HepG2 (cell line): ENCODE results near the gene SPDYE6. TPM values are rescaled to one million over a fixed set of nuclear protein-coding genes. Genes with fewer than 3 reads are reported as not detected.

Experiments used
- AHDC1 ChIP-seq: sonication (generic); formaldehyde crosslinking; IDR thresholded peaks from 2 replicates; pipeline ENCODE4 v1.5.1; 2020; ENCODE audit warnings: mild to moderate bottlenecking, missing genetic modification reagents, borderline replicate concordance
- CCAR2 ChIP-seq: fragments of 200-400 bp; formaldehyde crosslinking; optimal IDR thresholded peaks from 2 replicates; pipeline ENCODE3; 2018; ENCODE audit warnings: low read depth, mild to moderate bottlenecking, low read length, moderate library complexity
- GABPB1 ChIP-seq: IDR thresholded peaks from 2 replicates; pipeline ENCODE4 v1.6.1; 2016; ENCODE audit warnings: mild to moderate bottlenecking, missing genetic modification reagents, moderate library complexity, missing compliant biosample characterization
- MAFK ChIP-seq, 2 experiments: IDR thresholded peaks in 1 of 2; conservative IDR thresholded peaks in 1 of 2; 2 replicates each; pipeline ENCODE4 v1.6.1; 2011; ENCODE audit warnings: improper control_type of control experiment in 2 of 2, low read length in 2 of 2
- MAZ ChIP-seq, 2 experiments: sonication (generic) in 1 of 2; formaldehyde crosslinking in 1 of 2; IDR thresholded peaks; 2 replicates each; pipeline versions ENCODE4 v1.5.0 to v1.6.1; 2012 to 2020; ENCODE audit warnings: low read depth in 2 of 2, mild to moderate bottlenecking in 2 of 2, borderline replicate concordance in 1 of 2, improper control_type of control experiment in 1 of 2, low read length in 1 of 2, missing genetic modification reagents in 1 of 2, moderate library complexity in 1 of 2
- MED13 ChIP-seq: sonication (generic); formaldehyde crosslinking; IDR thresholded peaks from 2 replicates; pipeline ENCODE4 v1.5.0; 2020; ENCODE audit warnings: missing genetic modification reagents
- MYNN ChIP-seq: sonication (generic); formaldehyde crosslinking; IDR thresholded peaks from 2 replicates; pipeline ENCODE4 v1.4.0; 2020; ENCODE audit warnings: mild to moderate bottlenecking, low read depth, missing genetic modification reagents
- NFATC3 ChIP-seq: sonication (generic); formaldehyde crosslinking; IDR thresholded peaks from 2 replicates; pipeline ENCODE4 v1.5.1; 2020; ENCODE audit warnings: mild to moderate bottlenecking, missing genetic modification reagents
- NFYB ChIP-seq: sonication (generic); formaldehyde crosslinking; IDR thresholded peaks from 2 replicates; pipeline ENCODE4 v1.4.0; 2020; ENCODE audit warnings: missing genetic modification reagents
- PAX8 ChIP-seq: sonication (generic); formaldehyde crosslinking; IDR thresholded peaks from 2 replicates; pipeline ENCODE4 v1.8.0; 2022; ENCODE audit warnings: mild to moderate bottlenecking, missing genetic modification reagents, borderline replicate concordance
- PRDM15 ChIP-seq: sonication (generic); formaldehyde crosslinking; IDR thresholded peaks from 2 replicates; pipeline ENCODE4 v1.4.0; 2020; ENCODE audit warnings: missing genetic modification reagents
- SCMH1 ChIP-seq: sonication (generic); formaldehyde crosslinking; IDR thresholded peaks from 2 replicates; pipeline ENCODE4 v1.9.0; 2021; ENCODE audit warnings: missing genetic modification reagents, mild to moderate bottlenecking, borderline replicate concordance
- TP53 ChIP-seq: sonication (generic); formaldehyde crosslinking; conservative IDR thresholded peaks from 2 replicates; pipeline ENCODE4 v1.4.0; 2020; ENCODE audit warnings: missing genetic modification reagents
- ZFP37 ChIP-seq: sonication (generic); formaldehyde crosslinking; IDR thresholded peaks from 2 replicates; pipeline ENCODE4 v1.4.0; 2020; ENCODE audit warnings: missing genetic modification reagents, borderline replicate concordance
- ZNF501 ChIP-seq: sonication (generic); formaldehyde crosslinking; IDR thresholded peaks from 2 replicates; pipeline ENCODE4 v1.5.1; 2020; ENCODE audit warnings: mild to moderate bottlenecking, moderate library complexity, missing genetic modification reagents
- ZSCAN31 ChIP-seq: sonication (generic); formaldehyde crosslinking; IDR thresholded peaks from 2 replicates; pipeline ENCODE4 v1.5.0; 2020; ENCODE audit warnings: low read depth, mild to moderate bottlenecking, missing genetic modification reagents
- polyA plus RNA-seq, 8 experiments: library from polyadenylated mRNA; depleted of rRNA in 3 of 8; stranded (reverse) in 7 of 8; unstranded in 1 of 8; fragments of >200 nt; fragmentation: Illumina TruSeq in 4 of 8; extraction: Trizol in 4 of 8; gene quantifications; 2 replicates each; pipeline versions ENCODE4 v1.2.1 to v1.2.3, GENCODE V29; 2011 to 2016; ENCODE audit warnings: low read depth in 4 of 8, missing spikeins in 1 of 8, mixed read lengths in 1 of 8; ENCODE audit not compliant: insufficient read depth in 1 of 8
- total RNA-seq, 5 experiments: library from RNA; depleted of rRNA; stranded (reverse); fragments of >200 nt; fragmentation: Illumina TruSeq; extraction: Trizol; gene quantifications; 2 replicates each; pipeline ENCODE4 v1.2.3, GENCODE V29; 2016; ENCODE audit warnings: low read depth in 1 of 5
- TF ChIP-seq, protein P1 (sequence below): sonication (generic); formaldehyde crosslinking; conservative IDR thresholded peaks from 2 replicates; pipeline ENCODE4 v1.8.1; 2023; ENCODE audit warnings: missing genetic modification reagents

SPDYE6 gene
- total and polyA plus RNA-seq, 2 of the 13 experiments (the other 11 are each of a cell fraction or from before 2014, with no cell fraction given), result 0.07 TPM; not detected in 1

DNA sequence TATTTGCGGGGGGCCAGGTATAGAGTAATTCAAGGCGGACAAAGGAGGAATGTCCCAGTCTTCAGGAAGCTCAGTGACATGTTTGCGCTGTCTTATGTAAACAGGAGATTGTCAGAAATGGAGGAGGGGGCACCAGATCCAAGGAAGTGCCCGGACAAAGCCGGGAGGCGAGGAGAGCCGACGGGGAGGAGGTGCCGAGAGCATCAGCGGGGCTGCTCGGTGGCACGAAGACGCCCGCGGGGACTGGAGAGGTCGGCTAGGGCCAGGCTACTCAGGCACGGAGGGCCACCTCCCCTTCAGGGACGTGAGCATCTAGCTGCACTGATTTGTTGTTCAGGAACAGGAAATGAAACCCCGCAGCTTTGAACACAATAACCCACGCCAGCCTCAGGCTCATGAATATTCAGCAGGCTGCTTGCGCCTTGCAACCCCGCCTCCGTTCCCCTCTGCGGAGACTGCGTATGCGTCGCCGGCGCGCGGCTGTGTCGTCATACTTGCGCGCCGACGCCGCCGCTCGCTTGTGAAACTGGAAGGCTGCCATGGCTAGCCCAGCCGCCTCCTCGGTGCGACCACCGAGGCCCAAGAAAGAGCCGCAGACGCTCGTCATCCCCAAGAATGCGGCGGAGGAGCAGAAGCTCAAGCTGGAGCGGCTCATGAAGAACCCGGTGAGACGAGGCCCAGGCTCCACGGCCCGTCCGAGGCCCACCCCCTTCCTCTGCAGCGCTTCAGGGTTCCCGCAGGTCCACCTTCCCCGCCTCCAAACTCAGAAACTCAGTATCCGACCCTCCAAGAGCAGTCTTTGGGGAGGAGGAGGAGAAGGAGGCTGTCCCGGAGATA lies 39.8 kb upstream of the SPDYE6 start, which contains the start of gene PRKRIP1 (continued):
- TF ChIP-seq PAX8 (CRISPR knock-in tag), result 0 out of 2 replicates have a peak, but pooled peaks have one; percentile 35
- no peak for TF ChIP-seq CCAR2
- no peak for TF ChIP-seq SCMH1 (CRISPR knock-in tag)
- TF ChIP-seq NFYB, result no peak
- no peak for TF ChIP-seq MED13 (CRISPR knock-in tag)
- TF ChIP-seq ZSCAN31 (CRISPR knock-in tag), result no peak; the same call in none of the 2 replicates
- no peak for TF ChIP-seq NFATC3 (CRISPR knock-in tag)
- TF ChIP-seq, protein P1, sequence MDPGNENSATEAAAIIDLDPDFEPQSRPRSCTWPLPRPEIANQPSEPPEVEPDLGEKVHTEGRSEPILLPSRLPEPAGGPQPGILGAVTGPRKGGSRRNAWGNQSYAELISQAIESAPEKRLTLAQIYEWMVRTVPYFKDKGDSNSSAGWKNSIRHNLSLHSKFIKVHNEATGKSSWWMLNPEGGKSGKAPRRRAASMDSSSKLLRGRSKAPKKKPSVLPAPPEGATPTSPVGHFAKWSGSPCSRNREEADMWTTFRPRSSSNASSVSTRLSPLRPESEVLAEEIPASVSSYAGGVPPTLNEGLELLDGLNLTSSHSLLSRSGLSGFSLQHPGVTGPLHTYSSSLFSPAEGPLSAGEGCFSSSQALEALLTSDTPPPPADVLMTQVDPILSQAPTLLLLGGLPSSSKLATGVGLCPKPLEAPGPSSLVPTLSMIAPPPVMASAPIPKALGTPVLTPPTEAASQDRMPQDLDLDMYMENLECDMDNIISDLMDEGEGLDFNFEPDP, result no peak
- no peak for TF ChIP-seq ZFP37 (CRISPR knock-in tag)
- no peak for TF ChIP-seq MAFK (conservative IDR thresholded peaks at IDR 0.05 in 1 of 2, IDR thresholded peaks at IDR 0.05 in 1 of 2; ENCODE audit: low read length in 2 of 2)
- peak; percentile 41; the same call in 1 of the 2 replicates for TF ChIP-seq MAZ (IDR thresholded peaks at IDR 0.05; ENCODE audit: borderline replicate concordance, low read depth, low read length)
- 0 out of 2 replicates have a peak, but pooled peaks have one; percentile 19 for TF ChIP-seq MAZ (CRISPR knock-in tag; IDR thresholded peaks at IDR 0.05; ENCODE audit: low read depth)
- peak; percentile 79 for TF ChIP-seq GABPB1 (CRISPR knock-in tag)
- TF ChIP-seq MYNN, result no peak
- TF ChIP-seq AHDC1, result 0 out of 2 replicates have a peak, but pooled peaks have one; percentile 14
- no peak for TF ChIP-seq TP53 (CRISPR knock-in tag)
- peak; percentile 60 for TF ChIP-seq ZNF501 (CRISPR knock-in tag)
- no peak for TF ChIP-seq PRDM15
